ENCODE results near the gene NXF2B.
"Not testable (repeated sequence)": the region's sequence is repeated elsewhere in the genome, so short reads cannot be mapped to it uniquely, and the experiment has no call there.

The NXF2B gene, protein sequence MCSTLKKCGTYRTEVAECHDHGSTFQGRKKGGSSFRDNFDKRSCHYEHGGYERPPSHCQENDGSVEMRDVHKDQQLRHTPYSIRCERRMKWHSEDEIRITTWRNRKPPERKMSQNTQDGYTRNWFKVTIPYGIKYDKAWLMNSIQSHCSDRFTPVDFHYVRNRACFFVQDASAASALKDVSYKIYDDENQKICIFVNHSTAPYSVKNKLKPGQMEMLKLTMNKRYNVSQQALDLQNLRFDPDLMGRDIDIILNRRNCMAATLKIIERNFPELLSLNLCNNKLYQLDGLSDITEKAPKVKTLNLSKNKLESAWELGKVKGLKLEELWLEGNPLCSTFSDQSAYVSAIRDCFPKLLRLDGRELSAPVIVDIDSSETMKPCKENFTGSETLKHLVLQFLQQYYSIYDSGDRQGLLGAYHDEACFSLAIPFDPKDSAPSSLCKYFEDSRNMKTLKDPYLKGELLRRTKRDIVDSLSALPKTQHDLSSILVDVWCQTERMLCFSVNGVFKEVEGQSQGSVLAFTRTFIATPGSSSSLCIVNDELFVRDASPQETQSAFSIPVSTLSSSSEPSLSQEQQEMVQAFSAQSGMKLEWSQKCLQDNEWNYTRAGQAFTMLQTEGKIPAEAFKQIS
- total RNA-seq: 0 reads per million in 2 experiments

DNA sequence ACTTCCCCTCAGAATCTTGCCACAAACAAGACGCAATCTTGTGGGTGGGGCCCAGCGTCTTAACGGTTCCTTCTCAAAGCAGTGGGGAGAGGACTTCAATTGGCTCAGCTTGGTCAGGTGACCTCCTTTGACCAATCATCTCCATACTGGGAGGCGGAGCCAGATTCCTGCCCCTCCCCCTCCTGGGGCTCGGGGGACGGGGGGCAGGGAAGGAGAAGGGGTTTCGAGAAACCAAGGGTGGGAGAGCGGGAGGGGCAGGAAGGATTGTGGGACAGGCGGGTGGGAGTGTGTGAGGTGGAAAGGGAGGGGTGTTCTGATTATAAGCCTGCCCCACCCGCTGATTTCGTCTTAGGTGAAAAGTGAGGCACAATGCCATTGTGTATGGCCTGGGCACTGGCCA, at the start of gene NXF2B:
Gene NXF2B (minus strand): TSS at position 101 of the 400 bp plus-strand sequence. CDS start 59,972 bp downstream, outside the sequence.
- not testable (repeated sequence) for DNase-seq (ENCODE audit: low read depth)

GRCh38 chrX:102478765-102479164, 39.0 kb upstream of the NXF2B start:
- DNase-seq (ENCODE audit: low read depth): not testable (repeated sequence)

DNA sequence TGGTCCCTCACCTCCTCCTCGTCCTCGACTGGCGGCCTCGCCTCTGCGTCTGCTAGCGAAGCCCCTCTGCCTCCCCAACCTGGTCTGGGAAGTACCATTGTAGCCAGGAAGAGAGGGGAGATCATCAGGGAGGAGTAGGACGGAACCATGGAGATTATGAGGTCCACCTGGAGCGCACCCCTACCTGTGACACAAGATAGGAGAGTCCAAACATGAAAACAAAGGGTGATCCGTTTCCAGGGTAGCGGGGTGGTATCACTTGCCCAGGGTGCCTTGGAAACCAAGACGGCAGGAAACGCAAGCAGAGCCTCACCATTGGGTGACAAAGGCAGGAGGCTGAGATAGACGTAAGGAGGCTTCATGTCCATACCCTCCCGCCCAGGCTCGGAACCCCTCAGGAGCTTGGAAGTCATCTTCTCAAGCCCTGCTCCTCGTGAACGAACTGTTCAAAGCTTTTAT, 32.0 kb upstream of the NXF2B start, which contains the start of gene TCP11X2:
Gene TCP11X2 (minus strand): TSS at position 51 of the 459 bp plus-strand sequence.
- not testable (repeated sequence) for DNase-seq (ENCODE audit: low read depth)

DNA sequence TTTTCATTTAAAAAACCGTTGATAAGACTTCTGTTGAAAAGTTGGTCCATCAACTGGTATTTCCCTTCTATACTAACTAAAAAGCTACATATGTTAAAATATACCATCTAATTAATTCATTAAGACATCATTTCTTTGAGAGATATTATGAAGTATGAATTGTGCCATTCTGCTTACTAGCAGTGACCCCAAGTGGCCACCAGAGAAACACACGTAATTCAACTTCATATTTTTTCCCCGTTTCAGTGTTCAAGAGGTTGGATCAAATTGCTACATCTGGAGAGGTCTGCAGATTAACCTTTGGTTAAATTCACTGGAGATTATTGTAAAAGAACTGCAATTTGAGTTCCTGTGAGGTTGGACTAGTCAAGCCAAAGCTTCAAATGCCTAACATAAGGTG, 30.4 kb upstream of the NXF2B start:
- not testable (repeated sequence) for DNase-seq (ENCODE audit: low read depth)

- not testable (repeated sequence) for DNase-seq (ENCODE audit: low read depth)
Observed at GRCh38 chrX:102458615-102459014, 18.8 kb upstream of the NXF2B start.

DNA sequence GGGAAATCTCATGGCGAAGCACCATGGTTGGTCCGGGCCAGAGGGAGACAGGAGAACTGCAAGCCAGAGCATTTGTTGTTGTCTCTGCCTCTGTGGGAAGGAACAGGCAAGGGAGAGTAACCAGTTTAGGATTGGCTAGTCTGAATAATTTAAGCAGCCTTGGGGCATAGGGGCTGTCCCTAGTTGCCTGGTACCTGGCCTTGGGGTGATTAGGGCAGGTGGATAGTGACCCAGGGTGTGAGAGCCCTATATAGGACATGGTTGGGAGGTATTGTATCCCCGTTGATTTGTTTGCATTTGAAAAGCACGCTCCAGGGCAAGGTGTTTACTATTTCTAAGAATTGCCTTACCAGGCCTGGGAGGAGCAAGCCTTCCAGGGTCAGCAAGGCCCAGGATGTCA, 25.3 kb downstream of the NXF2B start:
- not testable (repeated sequence) for DNase-seq (ENCODE audit: low read depth)

DNA sequence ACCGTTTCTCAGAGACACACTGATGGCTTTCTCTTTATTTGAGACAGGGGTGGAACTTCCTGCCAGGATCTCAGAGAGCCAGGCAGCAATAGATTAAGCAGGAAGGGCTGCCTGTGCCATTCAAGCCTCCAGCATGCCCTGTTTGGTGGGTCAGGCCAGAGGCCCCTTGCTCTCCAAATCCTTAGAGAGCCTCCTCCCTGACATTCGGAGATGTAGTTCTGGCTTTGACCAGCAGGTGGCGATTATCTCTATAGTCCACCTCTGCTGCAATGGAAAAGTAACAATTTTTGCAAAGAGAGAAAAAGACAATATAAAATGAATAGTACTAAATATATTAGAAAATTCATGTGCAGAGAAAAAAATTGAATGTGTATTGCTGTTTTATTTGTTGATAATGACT, 93.9 kb downstream of the NXF2B start:
- peak; percentile 55 for DNase-seq (ENCODE audit: low read depth)

DNA sequence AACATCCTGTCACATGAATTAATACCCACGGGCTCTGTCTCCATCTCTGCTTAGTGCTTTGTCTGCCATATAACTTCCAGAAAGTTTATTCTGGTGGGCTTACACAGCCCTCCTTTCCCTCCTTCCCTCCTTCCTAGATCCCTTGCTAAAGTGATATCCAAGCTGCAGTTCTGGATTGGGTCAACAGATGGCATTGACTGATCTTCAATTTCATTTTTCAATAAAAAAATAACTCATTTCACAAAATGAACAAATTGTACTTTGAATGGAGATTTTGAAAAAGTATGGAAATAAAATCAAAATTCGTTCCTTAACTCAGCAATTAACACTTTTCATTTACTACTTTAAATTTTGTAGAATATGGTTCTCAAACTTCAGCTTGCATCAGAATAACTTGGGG, 97.9 kb downstream of the NXF2B start:
- DNase-seq (ENCODE audit: low read depth): no peak

DNA sequence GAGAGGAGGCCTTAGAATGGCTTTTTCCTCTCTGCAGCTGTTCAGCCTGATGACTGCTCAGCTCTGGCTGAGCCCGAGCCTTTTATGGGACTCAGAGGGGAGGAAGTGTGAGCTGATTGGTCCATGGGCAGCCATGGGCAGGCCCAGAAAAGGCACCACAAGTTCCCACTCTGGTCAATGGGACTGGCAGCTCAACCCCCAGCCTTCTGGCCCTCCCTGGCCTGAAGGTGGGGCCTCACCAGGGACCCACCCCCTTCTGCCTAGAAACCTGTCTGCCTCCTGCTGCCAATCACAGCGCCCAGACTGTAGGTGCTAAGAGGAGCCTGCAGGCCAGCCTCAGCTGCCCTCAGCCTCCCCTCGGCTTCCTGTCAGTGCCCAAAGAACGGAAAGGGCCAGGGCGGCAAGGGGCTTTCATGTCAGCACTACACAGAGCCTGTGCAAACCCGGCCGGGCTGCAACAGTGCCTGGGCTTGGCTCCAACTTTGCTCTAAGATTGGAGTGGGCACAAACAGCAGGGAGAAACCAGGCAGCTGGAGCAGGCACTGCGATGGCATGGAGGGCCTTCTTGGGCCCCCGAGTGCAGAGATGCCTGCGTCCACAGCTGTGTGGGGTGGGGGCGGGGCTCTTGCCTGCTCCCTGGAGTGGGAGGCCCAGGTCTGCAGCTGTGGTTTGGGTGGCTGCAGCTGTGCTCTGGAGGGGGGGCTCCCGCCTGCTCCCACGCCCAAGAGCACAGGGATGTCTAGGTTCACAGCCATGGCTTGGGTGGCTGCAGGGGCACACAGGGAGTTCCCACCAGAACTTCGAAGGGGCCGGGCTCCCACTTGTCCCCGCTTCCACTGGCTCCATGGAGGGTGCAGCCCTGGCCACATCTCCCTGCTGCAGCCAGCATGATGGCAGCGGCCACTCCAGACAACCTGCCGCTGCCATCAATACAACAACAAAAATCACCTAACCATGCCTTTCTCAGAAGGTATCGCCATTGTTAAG, 100.2 kb downstream of the NXF2B start:
- DNase-seq (ENCODE audit: low read depth): no peak

- DNase-seq (ENCODE audit: low read depth): no peak
Observed at GRCh38 chrX:102338162-102338561, 101.6 kb downstream of the NXF2B start.

Data from T follicular helper cell (primary cell).